Activated effector memory CD4-positive, alpha-beta T cell treated with anti-CD3 and anti-CD28 coated beads, Interleukin-2, amount 50 U/mL, for 16 hours (primary cell): Measurements from ENCODE around the gene THAP11.
A peak's percentile ranks its signal among the peaks of the same experiment; 100 is the strongest.

Experiments used
- DNase-seq: peaks from one replicate; pipeline ENCODE4 v3.0.0-alpha.2; 2020

Gene THAP11

GRCh38 chr16:67886387-67886786 lies 44.3 kb downstream of the THAP11 start:
- no peak for DNase-seq

- no peak for DNase-seq
These were observed 46.2 kb downstream of the THAP11 start for GRCh38 chr16:67888331-67888730.

GRCh38 chr16:67892375-67892774 lies 50.3 kb downstream of the THAP11 start:
- no peak for DNase-seq

- peak; percentile 98 for DNase-seq
These were observed 51.0 kb downstream of the THAP11 start, which contains the start of gene PSKH1 for GRCh38 chr16:67892899-67893742. Gene PSKH1 (plus strand): TSS chr16:67893254. CDS start chr16:67908750, 15,496 bp downstream.
